SKM-1 (cell line): Measurements from ENCODE around the gene LDLRAD3.
"Not testable (repeated sequence)": the region's sequence is repeated elsewhere in the genome, so short reads cannot be mapped to it uniquely, and the experiment has no call there.

Source experiments
- DNase-seq: peaks from one replicate; lab custom pipeline; 2025; ENCODE audit not compliant: unreplicated experiment; lab: John Stamatoyannopoulos, UW

Gene LDLRAD3

GRCh38 chr11:35986947-35987346 lies 43.1 kb downstream of the LDLRAD3 start:
- no peak for DNase-seq

GRCh38 chr11:35990170-35990569 lies 46.3 kb downstream of the LDLRAD3 start:
- no peak for DNase-seq

DNA sequence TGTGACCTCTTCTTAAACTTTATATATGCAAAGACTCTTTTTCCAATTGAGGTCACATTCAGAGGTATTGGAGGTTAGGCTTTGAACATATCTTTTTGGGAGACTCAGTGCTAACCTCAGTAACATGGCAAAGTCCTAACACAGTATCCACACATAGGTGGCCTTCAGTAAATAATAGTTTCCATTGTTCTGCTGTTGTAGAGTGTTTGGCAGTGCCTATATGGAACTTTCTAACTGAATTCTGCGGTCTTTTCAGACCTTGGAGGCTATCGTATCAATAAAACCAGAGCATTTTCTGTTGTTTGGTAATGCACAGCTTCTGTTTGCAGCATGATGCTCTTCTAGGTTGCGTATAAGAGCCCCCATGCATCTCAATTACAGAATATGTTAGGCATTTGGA lies 47.0 kb downstream of the LDLRAD3 start:
- no peak for DNase-seq

GRCh38 chr11:35992548-35992947 lies 48.7 kb downstream of the LDLRAD3 start:
- peak; percentile 17 for DNase-seq

- DNase-seq = no peak
These were observed 50.6 kb downstream of the LDLRAD3 start for GRCh38 chr11:35994421-35994820.

GRCh38 chr11:35995681-35996271 lies 51.9 kb downstream of the LDLRAD3 start:
- no peak for DNase-seq

GRCh38 chr11:35997902-35998520 lies 54.1 kb downstream of the LDLRAD3 start:
- DNase-seq = no peak

DNA sequence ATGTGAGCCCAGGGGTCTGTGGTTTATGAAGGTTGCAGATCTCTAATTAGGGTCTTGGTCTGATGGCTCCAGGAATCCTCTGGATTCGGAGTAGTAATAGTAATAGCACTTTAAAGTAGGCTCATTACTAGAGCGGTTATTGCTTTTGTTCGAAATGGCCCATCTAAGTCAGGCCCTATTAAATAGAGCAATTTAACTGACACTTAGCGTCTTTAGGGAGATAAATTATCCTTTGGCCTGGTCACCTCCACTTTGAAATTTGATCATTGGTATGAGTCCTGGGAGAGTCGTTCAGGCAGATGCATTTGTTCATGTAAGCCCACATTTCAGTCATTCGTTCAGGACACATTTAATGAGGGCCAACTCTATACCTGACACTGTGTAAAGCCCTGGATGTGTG lies 54.8 kb downstream of the LDLRAD3 start:
- no peak for DNase-seq

DNA sequence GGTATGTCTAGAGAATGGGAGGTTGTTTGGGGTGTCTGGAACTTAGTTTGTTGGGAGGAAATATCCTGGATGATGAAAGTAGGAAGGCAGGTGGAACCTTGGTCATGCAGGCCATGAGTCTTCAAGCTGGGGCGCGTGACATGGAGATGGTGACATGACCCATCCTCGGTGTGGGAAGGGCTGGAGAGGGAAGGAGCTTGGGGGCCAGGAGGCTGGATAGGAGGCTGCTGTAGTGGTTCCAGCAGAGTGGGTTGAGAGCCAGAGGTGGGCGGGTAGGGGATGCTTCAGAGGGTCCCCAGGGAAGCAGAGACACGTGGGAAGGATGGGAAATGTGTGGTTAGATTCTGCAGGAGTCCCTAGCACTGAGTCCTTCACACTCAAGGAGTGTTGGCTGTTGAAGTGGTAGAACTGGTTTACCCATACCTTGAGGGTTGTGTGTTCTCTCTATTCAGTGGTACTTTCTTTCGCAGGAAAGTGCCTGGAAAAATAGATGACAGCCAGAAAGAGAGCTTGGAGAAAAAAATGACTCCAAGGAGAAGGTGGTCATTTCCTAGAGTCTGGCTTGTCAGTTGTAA lies 56.8 kb downstream of the LDLRAD3 start:
- no peak for DNase-seq

DNA sequence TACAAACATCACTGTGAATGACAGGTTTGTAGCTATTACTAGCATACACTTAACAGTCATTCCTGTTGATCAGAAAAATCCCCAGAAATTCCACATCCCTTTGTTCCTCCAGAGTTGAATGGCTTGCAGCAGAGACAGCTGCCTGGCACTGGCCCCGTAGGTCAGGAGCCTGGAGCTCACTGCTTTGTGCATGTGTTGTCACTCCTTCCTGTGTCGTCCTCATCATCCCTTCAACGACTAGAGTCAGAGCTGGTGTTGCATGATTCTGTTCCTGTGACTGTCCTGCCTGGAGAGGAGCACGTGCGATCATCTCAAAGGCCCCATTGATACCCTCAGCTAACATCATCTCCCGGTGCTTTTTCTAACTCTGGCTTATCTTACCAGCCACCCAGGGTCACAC lies 58.3 kb downstream of the LDLRAD3 start:
- no peak for DNase-seq

- DNase-seq = no peak
These were observed 58.9 kb downstream of the LDLRAD3 start for GRCh38 chr11:36002796-36003195.

- DNase-seq = no peak
These were observed 62.7 kb downstream of the LDLRAD3 start for GRCh38 chr11:36006556-36006955.

DNA sequence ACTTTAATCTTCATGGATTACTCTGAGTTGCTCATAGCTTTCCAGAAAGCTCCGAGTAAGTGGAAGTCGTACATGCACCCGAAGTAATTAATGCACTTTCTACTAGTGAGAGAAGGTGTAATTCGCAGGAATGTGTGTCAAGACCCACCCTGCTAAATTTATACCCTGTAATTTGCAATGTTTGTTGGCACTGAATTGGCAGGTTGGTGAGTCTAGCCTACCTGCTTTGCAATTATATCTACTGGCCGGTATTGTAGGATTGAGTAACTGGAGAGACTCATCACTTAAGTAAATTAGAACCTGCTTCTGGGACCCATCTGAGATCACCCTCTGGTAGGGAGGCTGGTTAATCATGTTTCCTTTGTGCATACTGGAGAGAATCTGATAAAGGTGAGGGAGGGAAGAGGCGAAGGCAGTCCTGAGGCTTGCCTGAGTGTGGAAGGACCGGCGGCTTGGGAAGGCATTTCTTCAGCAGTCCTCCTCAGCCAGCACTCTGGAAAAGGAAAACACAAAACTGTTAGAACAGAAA lies 63.3 kb downstream of the LDLRAD3 start:
- no peak for DNase-seq

GRCh38 chr11:36008584-36008983 lies 64.7 kb downstream of the LDLRAD3 start:
- no peak for DNase-seq

DNA sequence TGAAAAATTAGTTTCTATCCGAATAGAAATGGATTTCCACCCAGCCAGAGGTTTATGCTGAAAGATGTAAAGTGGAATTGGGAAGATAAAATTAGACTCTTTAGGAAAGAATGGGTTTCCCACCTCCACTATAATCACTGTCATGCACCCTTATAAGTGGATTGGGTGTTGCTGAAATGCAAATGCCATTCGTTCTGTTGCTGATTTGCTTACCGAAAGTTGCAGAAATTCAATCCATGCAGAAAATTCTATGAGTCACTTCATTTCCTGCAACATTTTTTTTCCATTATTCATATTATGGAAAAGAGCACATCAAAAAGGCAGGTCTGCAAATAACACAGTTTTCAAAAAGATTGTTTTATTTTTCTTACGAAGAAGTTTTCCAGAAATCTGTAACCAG lies 65.6 kb downstream of the LDLRAD3 start:
- DNase-seq = no peak

- DNase-seq = no peak
These were observed 66.3 kb downstream of the LDLRAD3 start for GRCh38 chr11:36010010-36010740.

- no peak for DNase-seq
These were observed 67.7 kb downstream of the LDLRAD3 start for GRCh38 chr11:36011574-36011973.

GRCh38 chr11:36012455-36012854 lies 68.6 kb downstream of the LDLRAD3 start:
- DNase-seq = no peak

DNA sequence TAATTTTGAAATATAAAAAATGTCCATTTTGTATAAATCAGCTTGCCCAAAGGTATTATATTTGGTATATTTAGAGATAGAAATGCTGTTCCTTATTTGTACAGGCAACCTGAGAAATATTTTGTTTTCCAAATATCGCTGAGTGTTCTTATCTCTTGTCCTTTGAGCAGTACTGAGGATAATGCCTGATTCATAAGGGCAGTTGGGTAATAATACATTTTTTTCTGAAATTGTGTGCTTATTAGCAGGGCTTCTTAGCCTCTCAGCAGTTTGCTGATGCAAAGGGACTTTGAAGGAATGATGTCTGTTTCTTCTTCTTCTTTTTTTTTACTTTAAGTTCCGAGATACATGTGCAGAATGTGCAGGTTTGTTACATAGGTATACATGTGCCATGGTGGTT lies 69.1 kb downstream of the LDLRAD3 start:
- DNase-seq = no peak

DNA sequence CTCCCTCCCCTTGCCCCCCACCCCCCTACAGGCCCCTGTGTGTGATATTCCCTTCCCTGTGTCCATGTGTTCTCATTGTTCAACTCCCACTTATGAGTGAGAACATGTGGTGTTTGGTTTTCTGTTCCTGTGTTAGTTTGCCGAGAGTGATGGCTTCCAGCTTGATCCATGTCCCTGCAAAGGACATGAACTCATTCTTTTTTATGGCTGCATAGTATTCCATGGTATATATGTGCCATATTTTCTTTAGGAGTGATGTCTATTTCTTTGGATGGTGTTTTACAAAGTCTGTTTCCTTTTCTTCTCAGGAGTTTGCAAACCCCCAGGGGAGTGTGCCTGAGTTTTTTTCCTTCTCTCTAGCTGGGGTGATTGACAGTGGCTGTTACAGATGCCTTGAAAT lies 69.6 kb downstream of the LDLRAD3 start:
- not testable (repeated sequence) for DNase-seq

DNA sequence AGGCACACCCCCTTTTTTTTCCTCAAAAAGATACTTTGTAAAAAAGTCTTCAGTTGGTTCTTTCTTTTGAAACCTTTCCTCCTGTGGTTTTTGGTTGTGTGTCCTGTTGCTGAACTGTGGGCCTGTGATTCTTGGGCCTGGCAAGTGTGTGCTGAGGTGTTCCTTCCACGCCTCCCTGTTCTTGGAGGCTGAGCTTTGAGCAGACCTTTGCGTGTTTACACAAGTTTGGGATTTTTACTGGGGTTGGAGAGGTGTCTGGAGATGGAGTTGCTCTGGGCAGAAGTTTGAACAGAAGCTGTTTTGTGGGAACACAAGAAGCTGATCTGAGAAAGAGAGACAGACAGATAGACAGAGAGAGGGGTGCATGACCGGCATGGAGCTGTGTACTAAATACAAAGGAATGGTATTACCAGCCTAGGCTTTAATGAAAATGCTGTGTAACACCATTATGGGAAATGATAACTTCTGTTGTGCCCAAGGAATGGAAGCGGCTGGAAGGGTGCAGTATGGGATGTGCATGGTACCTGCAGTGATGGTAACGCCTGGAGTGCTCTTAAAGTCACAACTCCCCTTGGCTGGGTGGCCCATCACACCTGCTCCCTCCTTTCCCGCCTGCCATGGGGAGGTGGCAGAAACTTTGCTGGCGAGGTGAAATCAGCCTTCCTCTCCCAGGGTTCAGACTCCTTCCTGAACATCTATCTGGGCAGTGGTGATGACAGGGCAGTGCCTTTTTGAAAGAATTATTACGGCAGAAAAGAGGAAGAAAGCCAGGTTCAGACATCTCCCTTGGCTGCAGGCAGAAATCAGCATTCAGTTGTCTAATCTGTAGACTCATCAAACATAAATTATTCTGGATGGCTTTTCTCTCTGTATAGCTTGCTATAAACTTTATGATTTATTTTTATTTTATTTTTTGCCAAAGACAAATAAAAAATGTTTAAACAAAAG lies 70.4 kb downstream of the LDLRAD3 start:
- DNase-seq = peak; percentile 54
